ENCODE results near the gene KCNIP1.

Gene KCNIP1

DNA sequence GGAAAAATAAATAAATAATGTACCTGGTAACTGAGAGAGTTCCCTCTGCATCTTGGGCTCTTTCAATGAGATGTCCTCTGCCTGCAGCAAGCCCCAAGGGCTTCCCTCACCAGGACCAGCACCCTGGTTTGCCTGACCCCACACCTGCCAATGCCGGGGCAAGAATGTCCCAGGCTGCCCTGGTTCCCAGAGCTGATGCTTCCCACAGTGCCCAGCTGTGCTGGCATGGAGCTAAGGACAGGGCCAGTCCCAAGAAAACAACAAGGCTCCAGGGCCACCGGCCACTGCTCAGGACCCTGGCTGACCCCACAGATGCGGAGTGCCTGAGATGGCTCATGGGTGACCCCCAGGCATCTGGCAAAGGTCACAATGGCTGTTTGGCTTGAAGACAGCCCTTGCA, 123.5 kb downstream of the KCNIP1 start:
- H3K9me3 Mint-ChIP-seq: no peaks in the 10 kb centered on the region
- peaks cover 3% of the 10 kb centered on the region for H3K27me3 Mint-ChIP-seq
- no peaks in the 10 kb centered on the region for H3K36me3 Mint-ChIP-seq
- no peaks in the 10 kb centered on the region for H3K4me1 Mint-ChIP-seq
- H3K4me3 Mint-ChIP-seq: no peak overlapping the region
- no peak overlapping the region for H3K27ac Mint-ChIP-seq

DNA sequence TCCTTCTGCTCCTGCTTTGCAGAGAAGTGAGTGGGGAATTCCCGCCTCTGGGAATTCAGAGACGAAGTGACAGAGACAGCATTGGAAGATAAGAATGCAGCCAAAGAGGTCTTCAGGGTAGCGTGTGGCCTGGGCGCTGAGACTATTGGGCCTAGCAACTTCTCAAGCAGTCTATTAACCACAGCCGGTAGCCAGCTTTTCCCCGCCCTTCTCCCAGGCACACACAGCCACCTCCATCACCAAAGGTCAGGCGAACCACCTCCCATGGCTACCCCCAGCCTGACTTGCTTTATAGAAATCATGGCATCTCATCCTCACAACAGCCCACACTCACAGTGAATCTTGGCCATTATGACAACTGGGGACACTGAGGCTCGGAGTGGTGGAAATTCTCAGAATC, 124.2 kb downstream of the KCNIP1 start:
- no peaks in the 10 kb centered on the region for H3K9me3 Mint-ChIP-seq
- peaks cover 3% of the 10 kb centered on the region for H3K27me3 Mint-ChIP-seq
- no peaks in the 10 kb centered on the region for H3K36me3 Mint-ChIP-seq
- H3K4me3 Mint-ChIP-seq: no peak overlapping the region
- peaks cover 4% of the 10 kb centered on the region for H3K4me1 Mint-ChIP-seq
- H3K27ac Mint-ChIP-seq: no peak overlapping the region

DNA sequence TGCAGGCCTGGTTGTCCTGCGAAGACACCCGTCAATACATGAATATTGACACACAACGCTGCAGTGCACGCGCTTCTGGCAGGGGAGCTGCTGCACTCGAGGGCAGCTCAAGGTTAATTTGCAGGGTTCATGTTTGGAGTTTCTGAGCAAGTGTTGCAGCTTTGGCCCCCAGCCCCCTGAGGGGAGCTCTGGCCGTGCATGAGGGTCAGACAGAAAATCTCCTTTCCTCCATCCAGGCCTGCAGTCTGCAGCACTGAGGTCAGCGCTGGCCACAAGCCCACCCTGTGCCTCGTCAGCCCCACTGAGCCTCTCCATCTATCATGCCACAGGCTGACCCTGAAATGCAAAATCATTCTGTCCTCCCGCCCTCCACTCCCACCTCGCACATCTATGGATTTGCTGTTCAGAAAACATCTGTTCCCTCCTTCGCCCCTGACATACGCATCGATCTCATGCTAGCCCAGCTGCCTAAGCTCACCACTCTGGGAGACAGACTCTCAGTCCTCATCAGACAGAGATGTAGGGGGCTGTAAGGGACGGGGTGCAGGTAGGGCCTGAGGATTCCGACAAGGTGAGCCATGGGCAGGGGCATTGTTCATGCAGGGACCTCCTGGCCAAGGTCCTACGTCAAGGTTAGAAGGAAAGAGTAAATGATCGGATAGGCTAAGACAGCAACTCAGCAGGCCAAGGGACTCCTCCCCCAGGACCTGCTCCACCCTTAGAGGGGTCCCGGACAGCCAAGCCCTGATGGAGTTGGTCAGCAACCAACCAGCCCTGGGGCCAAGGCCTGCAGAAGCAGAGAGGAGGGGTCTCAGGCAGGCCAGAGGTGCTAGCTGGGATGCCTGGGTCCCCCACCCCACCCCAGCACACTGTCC, 125.1 kb downstream of the KCNIP1 start:
- H3K9me3 Mint-ChIP-seq: no peaks in the 10 kb centered on the region
- no peak overlapping the region for H3K4me3 Mint-ChIP-seq
- H3K4me1 Mint-ChIP-seq: peaks cover 13% of the 10 kb centered on the region
- H3K27me3 Mint-ChIP-seq: peaks cover 3% of the 10 kb centered on the region
- no peaks in the 10 kb centered on the region for H3K36me3 Mint-ChIP-seq
- H3K27ac Mint-ChIP-seq: no peak overlapping the region

DNA sequence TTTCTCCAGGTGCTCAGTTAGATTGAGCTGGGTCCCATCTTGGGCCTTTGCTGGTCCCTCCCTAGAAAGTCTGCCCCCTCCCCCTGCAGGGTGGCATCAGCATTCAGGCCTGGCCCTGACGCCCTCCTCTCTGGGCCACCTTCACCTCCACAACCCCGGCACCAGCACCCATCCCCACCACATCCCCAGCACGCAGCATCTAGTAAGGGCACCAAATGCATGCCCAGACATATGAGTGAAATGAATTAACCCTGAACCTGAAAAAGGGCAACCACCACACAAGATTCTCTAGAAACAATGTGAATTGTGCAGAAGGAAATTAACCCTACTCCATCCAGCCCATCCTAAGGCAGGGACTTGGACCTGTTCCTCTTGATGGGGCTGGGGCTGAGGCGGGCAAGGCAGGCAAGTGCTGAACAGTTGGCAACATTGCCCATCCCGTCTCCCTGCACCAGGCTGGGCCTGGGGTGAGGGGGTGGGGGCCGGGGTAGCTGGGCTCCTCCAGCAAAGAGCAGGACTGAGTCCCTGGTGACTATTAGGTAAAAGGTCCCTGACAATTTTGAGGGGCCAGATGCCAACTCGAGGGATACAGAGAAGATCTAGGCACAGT, 125.9 kb downstream of the KCNIP1 start:
- Mint-ChIP-seq H3K4me1 (peaks cover 20% of the 10 kb centered on the region), H3K36me3 (no peaks in the 10 kb centered on the region), H3K27ac (no peak overlapping the region), H3K4me3 (no peak overlapping the region), H3K27me3 (peaks cover 2% of the 10 kb centered on the region), H3K9me3 (no peaks in the 10 kb centered on the region)

DNA sequence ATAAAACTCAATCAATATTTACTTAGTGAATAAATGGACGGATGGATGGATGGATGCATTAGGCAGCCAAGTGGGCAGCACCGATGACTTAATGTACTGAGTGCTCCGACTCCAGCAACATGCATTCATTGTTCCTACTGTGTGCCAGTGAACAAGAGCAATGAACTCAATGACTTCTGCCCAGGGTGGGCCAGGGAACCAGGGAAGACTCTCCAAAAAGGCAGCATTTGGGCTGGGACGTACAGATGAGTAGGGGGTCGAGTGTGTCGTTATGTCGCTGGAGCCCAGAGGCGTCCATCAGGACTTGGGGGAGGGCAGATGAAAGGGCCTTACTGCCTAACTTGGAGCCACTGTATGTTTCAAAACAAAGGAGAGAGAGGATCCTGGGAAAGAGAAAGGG, 126.4 kb downstream of the KCNIP1 start:
- peaks cover 21% of the 10 kb centered on the region for H3K4me1 Mint-ChIP-seq
- H3K4me3 Mint-ChIP-seq: no peak overlapping the region
- no peaks in the 10 kb centered on the region for H3K36me3 Mint-ChIP-seq
- H3K9me3 Mint-ChIP-seq: no peaks in the 10 kb centered on the region
- no peak overlapping the region for H3K27ac Mint-ChIP-seq
- no peaks in the 10 kb centered on the region for H3K27me3 Mint-ChIP-seq

DNA sequence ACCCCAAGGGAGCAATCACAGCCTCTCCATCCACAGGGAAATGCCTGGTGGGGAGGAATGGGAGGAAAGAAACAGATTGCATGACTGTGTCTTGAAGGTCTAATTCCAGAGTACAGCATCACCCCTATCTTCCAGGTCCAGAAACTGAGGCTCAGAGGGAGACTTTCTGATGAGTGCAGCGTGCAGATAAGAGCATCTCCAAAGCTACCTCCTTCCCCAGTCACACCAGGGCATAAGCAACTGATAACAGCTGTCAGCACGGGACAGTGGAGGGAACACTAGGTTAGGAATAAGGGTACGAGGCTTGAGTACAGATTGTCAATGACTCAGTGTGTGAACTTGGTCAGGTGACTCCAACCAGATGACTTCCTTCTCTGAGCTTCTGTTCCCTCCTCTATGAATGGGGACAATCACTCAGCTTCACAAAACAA, 126.9 kb downstream of the KCNIP1 start:
- no peaks in the 10 kb centered on the region for H3K27me3 Mint-ChIP-seq
- H3K27ac Mint-ChIP-seq: no peak overlapping the region
- H3K4me3 Mint-ChIP-seq: no peak overlapping the region
- H3K4me1 Mint-ChIP-seq: peaks cover 21% of the 10 kb centered on the region
- H3K36me3 Mint-ChIP-seq: no peaks in the 10 kb centered on the region
- H3K9me3 Mint-ChIP-seq: no peaks in the 10 kb centered on the region

DNA sequence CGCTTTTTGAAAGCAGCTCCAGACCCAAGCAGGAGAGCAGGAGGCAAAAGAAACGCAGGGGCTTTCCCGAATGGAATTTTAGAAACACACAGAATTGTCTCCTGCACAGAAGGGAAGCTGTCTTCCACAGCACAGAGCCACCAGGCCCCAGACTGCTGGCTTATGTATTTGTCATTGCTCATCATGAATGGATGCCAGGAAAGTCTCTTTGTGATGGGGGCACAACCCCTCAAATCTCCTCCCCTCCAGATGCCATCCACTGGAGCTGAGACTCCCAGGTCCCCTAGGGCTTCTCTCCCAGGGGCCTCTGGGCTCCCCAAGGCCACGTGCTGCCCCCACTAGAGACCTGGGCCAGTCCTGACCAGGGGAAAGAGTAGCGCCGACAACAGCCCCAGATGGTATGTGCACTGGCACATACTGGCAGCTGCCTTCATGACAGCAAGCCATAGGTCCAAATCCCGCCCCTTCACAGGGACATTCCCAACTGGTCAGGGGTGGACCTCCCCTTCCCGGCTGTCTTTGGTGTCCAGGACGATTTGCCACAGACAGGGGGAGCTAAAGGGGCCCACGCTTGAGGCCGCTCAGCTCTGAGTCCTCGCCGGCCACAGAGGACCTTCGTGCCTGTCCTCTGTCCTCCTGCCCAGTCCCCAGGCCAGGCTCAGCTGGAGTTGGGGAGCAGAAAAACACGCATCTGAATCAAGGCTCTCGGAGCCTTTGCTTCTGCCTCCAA, 127.8 kb downstream of the KCNIP1 start:
- Mint-ChIP-seq H3K27me3 (no peaks in the 10 kb centered on the region), H3K27ac (no peak overlapping the region), H3K36me3 (no peaks in the 10 kb centered on the region), H3K4me1 (peaks cover 21% of the 10 kb centered on the region), H3K4me3 (no peak overlapping the region), H3K9me3 (no peaks in the 10 kb centered on the region)

DNA sequence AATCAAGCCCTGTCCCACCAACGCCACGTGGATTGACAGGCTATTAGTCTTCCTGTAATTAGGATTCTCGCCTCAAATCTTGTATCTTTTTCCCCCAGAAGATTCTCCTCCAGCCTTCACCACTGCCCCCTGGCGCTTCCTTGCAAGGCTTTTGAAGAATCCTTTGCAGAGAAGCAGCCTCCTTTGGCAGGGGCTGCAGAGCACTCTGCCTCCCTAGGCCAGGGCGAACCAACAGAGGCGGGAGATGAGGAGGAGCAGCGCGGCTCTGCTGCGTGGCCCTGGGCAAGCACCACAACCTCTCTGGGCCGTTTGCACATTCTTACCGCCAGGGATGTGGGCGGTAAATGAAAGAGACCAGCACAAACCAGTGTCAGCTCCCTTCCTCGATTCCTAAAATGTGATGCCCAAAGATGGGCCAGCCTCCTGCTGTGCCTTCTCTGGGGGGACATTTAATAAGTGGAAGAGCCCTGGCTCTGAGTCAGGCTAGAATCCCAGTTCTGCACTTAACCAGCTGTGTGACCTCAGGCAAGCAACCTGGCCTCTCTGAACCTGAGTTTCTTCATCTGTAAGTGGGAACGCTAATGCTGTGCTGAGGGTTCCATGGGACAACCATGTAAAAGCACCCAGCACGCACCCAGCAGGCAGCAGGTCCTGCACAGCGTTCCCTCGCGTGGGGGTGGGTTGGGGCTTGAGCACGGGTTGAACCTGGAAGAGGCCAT, 128.6 kb downstream of the KCNIP1 start:
- no peaks in the 10 kb centered on the region for H3K27me3 Mint-ChIP-seq
- peak overlapping the region; percentile 84 for H3K4me3 Mint-ChIP-seq
- no peaks in the 10 kb centered on the region for H3K36me3 Mint-ChIP-seq
- H3K27ac Mint-ChIP-seq: no peak overlapping the region
- peaks cover 21% of the 10 kb centered on the region for H3K4me1 Mint-ChIP-seq
- H3K9me3 Mint-ChIP-seq: no peaks in the 10 kb centered on the region

DNA sequence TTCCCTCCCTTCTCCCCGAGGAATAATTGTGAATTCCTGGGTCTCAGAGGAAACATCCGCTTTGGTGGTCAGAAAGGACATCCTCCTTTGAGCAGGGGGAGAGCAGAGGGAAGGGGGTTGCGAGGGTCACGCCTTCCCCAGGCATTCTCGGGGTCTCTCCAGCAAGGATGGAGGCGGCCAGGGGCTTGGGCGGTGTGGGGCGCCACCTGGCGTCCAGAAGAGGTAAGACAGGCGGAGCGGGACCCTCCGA, 129.1 kb downstream of the KCNIP1 start:
- no peaks in the 10 kb centered on the region for H3K9me3 Mint-ChIP-seq
- no peaks in the 10 kb centered on the region for H3K27me3 Mint-ChIP-seq
- no peaks in the 10 kb centered on the region for H3K36me3 Mint-ChIP-seq
- peak overlapping the region; percentile 38 for H3K27ac Mint-ChIP-seq
- H3K4me3 Mint-ChIP-seq: peak overlapping the region; percentile 84
- H3K4me1 Mint-ChIP-seq: peaks cover 21% of the 10 kb centered on the region

DNA sequence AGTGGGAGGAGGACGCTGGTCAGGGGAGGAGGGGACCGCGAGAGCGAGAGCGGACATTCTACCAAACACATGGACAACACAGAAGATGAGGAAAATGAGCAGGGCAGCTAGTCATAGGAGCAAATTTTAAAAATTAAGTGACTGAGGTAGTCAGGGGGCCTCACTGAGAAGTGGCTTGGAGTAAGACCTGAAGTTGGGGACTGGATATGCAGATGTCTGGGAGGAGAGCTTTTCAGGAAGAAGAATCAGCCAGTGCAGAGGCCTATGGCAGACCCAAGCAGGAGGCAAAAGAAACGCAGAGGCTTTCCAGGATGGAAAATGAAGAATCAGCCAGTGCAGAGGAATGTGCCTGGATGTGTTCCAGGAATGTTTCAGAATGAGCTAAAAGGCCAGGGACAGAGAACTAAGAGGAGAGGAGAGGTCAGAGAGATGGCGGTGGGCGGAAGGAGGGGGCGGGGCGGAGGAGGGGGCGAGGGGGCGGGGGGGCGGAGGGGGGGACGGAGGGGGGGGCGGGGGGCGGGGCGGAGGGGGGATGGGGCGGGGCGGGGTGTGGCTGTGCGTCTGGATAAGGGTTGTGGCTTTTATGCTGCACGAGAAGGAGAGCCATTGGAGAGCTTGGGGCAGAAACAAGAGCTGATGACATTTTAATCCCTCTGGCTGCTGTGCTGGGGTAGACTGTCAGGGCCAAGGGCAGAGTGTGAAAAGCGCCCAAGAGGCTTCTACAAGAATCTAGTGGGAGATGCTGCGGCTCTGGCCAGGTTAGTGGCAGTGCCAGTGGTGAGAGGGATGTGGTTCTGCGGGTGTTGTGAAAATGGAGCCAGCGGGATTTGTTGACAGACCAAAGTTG, 129.6 kb downstream of the KCNIP1 start:
- Mint-ChIP-seq H3K4me1 (peaks cover 21% of the 10 kb centered on the region), H3K36me3 (no peaks in the 10 kb centered on the region), H3K27me3 (peaks cover under 1% of the 10 kb centered on the region), H3K27ac (peak overlapping the region; percentile 38), H3K9me3 (no peaks in the 10 kb centered on the region), H3K4me3 (peak overlapping the region; percentile 84)

DNA sequence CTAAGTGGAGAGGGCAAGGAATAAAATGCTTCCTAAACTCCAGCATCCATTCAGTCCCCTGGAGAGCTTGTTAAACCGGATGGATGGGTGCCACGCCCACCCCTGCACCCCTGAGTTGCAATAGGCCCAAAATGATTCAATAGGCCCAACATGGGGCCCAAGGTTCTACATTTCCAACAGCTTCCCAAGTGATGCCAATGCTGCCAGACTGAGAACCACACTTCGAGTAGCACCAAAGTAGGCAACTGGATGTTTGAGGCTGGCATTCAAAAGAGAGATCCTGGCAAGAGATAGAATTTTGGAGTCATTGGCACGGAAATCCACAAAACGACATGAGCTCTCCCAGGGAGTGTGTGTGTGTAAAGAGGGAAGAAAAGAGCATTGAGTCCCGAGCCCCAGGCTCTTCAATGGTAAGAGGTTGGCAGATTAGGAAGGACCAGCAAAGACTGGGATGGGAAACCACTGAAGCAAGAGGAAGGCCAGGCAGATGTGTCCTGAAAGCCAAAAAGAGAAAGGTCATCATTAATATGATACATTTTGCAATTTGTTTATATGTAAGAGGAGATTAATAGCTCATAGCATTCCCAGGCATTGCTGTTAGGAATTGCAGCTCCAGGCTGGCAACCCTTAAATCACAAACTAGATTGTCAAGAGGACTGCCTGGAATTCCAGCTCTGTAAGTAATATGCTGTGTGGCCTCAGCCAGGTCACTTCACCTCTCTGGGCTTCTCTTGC, 130.6 kb downstream of the KCNIP1 start:
- Mint-ChIP-seq H3K9me3 (no peaks in the 10 kb centered on the region), H3K4me3 (no peak overlapping the region), H3K36me3 (no peaks in the 10 kb centered on the region), H3K27me3 (peaks cover 3% of the 10 kb centered on the region), H3K27ac (no peak overlapping the region), H3K4me1 (peaks cover 21% of the 10 kb centered on the region)

DNA sequence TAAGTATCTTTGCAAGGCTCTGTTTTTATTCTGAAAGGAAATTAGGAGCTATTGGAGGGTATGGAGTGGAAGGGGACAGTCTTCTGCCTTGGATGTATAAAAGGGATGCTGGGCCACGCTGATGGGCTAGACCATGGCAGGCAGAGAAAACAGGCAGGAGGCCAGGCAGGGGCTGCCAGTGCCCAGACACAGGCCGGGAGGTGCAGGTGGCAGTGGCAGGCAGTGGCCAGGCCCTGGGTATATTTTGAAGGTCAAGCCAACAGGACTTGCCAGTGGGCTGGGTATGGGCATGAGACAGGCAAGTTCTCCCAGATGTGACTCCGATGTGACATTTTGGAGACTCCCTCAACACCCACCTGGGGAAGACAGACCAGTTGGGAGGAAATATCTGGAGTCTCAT, 131.9 kb downstream of the KCNIP1 start:
- Mint-ChIP-seq H3K36me3 (no peaks in the 10 kb centered on the region), H3K27me3 (peaks cover 6% of the 10 kb centered on the region), H3K4me3 (no peak overlapping the region), H3K4me1 (peaks cover 21% of the 10 kb centered on the region), H3K27ac (no peak overlapping the region), H3K9me3 (no peaks in the 10 kb centered on the region)

DNA sequence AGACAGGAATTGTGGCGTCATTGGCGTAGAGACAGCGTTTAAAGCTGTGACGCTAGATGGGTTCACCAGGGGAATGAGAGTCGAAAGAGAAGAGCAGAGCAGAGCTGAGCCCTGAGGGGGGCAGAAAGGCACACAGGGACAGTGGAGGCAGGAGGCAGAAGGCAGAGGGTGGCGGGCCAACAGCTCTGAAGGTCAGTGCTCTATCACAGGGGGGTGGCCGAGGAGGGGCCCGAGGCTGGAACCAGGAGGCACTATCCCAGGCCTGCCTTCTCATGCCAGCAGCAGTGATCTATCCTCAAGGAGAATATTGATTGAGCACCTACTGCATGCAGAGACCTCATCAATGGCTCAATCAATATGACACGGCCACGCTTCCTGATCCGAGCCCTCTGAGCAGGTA, 132.4 kb downstream of the KCNIP1 start:
- H3K4me3 Mint-ChIP-seq: no peak overlapping the region
- peaks cover 21% of the 10 kb centered on the region for H3K4me1 Mint-ChIP-seq
- no peak overlapping the region for H3K27ac Mint-ChIP-seq
- peaks cover 6% of the 10 kb centered on the region for H3K27me3 Mint-ChIP-seq
- no peaks in the 10 kb centered on the region for H3K36me3 Mint-ChIP-seq
- no peaks in the 10 kb centered on the region for H3K9me3 Mint-ChIP-seq

DNA sequence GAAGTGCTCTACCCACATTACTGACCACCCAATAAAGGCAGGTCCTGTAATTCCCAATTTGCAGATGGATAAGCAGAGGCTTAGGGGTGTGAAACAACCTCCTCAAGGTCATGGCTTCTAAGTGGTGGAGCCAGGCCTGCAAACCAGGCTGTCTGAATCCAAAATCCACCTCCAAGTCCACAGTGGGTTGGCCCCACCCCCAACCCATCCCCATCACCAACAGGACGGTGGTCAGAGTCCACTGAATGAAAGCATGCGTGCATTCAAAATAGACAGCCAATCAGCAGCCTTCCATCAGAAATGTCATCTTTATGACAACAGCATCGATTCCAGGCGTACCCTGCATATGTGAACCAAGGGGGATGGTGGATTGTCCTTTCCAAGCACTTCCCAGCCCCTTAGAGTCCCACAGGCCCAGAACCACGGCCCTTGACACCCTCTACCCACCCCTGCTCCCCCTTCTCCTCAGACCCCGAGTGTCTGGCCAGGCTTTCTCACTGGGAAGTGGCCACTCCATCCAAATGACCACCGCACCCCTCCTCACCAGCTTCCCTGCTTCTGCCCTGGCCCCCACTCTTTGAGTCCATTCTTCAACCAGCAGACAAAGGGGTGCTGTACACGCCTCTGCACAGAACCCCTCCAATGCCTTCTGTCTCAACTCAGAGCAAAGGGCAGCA, 133.1 kb downstream of the KCNIP1 start:
- Mint-ChIP-seq H3K9me3 (no peaks in the 10 kb centered on the region), H3K36me3 (no peaks in the 10 kb centered on the region), H3K27ac (no peak overlapping the region), H3K4me1 (peaks cover 21% of the 10 kb centered on the region), H3K27me3 (peaks cover 6% of the 10 kb centered on the region), H3K4me3 (no peak overlapping the region)

Data from activated naive CD4-positive, alpha-beta T cell treated with anti-CD3 and anti-CD28 coated beads, Interleukin-2, amount 50 U/mL, for 24 hours (primary cell).